Fibroblast of lung (primary cell): ENCODE results near the gene SAE1.

Source experiments
- EZH2 ChIP-seq: IDR thresholded peaks from 2 replicates; pipeline ENCODE4 v1.5.1; 2012; ENCODE audit warnings: low read length, control low read depth, mild to moderate bottlenecking; ENCODE audit errors: missing control alignments
- TF ChIP-seq, protein P1 (sequence below), 2 donors: IDR thresholded peaks in 1 of 2; conservative IDR thresholded peaks in 1 of 2; 1 replicate in 1 of 2; 2 replicates in 1 of 2; pipeline ENCODE4 v1.5.1; 2011 to 2012; ENCODE audit warnings: low read length in 2 of 2, control low read depth in 1 of 2, inconsistent platforms in 1 of 2, low read depth in 1 of 2, mild to moderate bottlenecking in 1 of 2

DNA sequence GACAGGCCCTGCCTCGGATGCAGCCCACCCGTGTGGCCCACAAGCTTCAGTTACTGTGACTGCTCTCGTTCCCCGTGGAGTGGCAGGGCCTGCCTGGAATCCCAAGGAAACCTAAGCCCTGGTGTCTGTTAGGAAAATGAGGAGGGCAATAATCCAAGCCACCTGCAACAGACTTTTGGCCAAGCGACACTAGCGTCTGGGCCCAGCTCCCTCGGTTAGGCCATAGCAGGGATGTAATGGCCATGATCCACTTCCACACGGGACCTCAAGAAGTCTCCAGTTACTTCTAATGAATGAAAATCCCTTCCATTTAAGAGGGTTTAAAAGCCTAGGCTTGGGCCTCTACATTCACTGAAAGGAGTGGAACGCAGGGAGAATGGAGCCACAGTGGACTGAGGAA is 26.0 kb upstream of the SAE1 start:
- TF ChIP-seq, protein P1, sequence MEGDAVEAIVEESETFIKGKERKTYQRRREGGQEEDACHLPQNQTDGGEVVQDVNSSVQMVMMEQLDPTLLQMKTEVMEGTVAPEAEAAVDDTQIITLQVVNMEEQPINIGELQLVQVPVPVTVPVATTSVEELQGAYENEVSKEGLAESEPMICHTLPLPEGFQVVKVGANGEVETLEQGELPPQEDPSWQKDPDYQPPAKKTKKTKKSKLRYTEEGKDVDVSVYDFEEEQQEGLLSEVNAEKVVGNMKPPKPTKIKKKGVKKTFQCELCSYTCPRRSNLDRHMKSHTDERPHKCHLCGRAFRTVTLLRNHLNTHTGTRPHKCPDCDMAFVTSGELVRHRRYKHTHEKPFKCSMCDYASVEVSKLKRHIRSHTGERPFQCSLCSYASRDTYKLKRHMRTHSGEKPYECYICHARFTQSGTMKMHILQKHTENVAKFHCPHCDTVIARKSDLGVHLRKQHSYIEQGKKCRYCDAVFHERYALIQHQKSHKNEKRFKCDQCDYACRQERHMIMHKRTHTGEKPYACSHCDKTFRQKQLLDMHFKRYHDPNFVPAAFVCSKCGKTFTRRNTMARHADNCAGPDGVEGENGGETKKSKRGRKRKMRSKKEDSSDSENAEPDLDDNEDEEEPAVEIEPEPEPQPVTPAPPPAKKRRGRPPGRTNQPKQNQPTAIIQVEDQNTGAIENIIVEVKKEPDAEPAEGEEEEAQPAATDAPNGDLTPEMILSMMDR (conservative IDR thresholded peaks at IDR 0.05 in 1 of 2, IDR thresholded peaks at IDR 0.05 in 1 of 2; ENCODE audit: low read depth in 1 of 2, low read length in 2 of 2) = no peak
- TF ChIP-seq EZH2 = no peak
